Activated CD4-positive, alpha-beta T cell treated with anti-CD3 and anti-CD28 coated beads, Interleukin-2, amount 10 ng/mL, durations not matched to agents 7 days and 5 days (primary cell): ENCODE measurements around the gene RASA3. TPM values are rescaled to one million over a fixed set of nuclear protein-coding genes. Genes with fewer than 3 reads are reported as not detected.
"Not testable (repeated sequence)": the region's sequence is repeated elsewhere in the genome, so short reads cannot be mapped to it uniquely, and the experiment has no call there.

Source experiments
- CTCF ChIA-PET: fragments of 350-600 bp; sonication (Branson Sonifier 250); formaldehyde crosslinking; loops from one replicate; lab custom pipeline; 2021; ENCODE audit warnings: antibody characterized with exemption; lab: Charles Lee
- POLR2A ChIA-PET: fragments of 350-600 bp; sonication (Branson Sonifier 250); formaldehyde crosslinking; loops from one replicate; lab custom pipeline; 2021; ENCODE audit warnings: antibody characterized with exemption; lab: Charles Lee
- DNase-seq: peaks from one replicate; pipeline ENCODE4 v3.0.0-alpha.2; 2020
- H3K27ac Mint-ChIP-seq: one replicate; pipeline ENCODE4 v1.8.0; 2021; ENCODE audit warnings: mild to moderate bottlenecking, moderate library complexity, mixed read lengths
- H3K27me3 Mint-ChIP-seq: one replicate; pipeline ENCODE4 v1.8.0; 2021; ENCODE audit warnings: mixed read lengths
- H3K36me3 Mint-ChIP-seq: one replicate; pipeline ENCODE4 v1.8.0; 2021; ENCODE audit warnings: low read depth, mixed read lengths
- H3K4me1 Mint-ChIP-seq: one replicate; pipeline ENCODE4 v1.8.0; 2021; ENCODE audit warnings: mixed read lengths
- H3K4me3 Mint-ChIP-seq: one replicate; pipeline ENCODE4 v1.8.0; 2021; ENCODE audit warnings: mild to moderate bottlenecking, moderate library complexity, mixed read lengths
- H3K9me3 Mint-ChIP-seq: one replicate; pipeline ENCODE4 v1.8.0; 2021; ENCODE audit warnings: mixed read lengths
- total RNA-seq, 2 experiments: library from RNA; stranded (reverse); gene quantifications; one replicate each; pipeline ENCODE4 v1.2.3, GENCODE V29; 2021

RASA3 gene
- total RNA-seq, 2 experiments from 2014 or later: 114 to 115 TPM

DNA sequence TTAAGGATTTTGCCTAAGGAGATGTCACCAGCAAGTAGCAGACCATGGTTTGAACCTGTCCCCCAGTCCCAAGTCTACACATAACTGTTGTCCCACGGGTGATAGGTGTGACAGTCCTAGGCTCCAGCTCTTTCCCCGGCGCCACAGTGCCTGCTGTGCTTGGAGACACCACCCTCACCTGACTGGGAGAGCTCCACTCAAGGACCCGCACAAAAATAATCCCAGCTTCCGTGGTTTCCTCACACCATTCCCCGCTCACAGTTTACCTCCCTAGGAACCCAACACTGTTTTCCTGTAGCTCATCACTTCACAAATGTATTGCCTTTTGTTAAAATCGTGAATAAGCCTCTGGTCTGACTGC, 19.8 kb upstream of the RASA3 start:
- peaks cover 37% of the 10 kb centered on the region for H3K36me3 Mint-ChIP-seq

GRCh38 chr13:114151565-114152284, 19.3 kb upstream of the RASA3 start:
- Mint-ChIP-seq H3K27me3 (no peaks in the 10 kb centered on the region), H3K27ac (peak overlapping the region; percentile 97), H3K4me3 (peak overlapping the region; percentile 61), H3K36me3 (peaks cover 39% of the 10 kb centered on the region), H3K4me1 (peaks cover 79% of the 10 kb centered on the region), H3K9me3 (peaks cover 8% of the 10 kb centered on the region)
- ChIA-PET CTCF (interaction anchor here (2.3 kb wide), 1 partner anchor 10 kb away, joined by 5 read pairs; no protein-coding TSS in a partner anchor), POLR2A (no interaction called here)
- peak; percentile 47 for DNase-seq

More for the DNA sequence above, 19.8 kb upstream of the RASA3 start:
- H3K27ac Mint-ChIP-seq: peak overlapping the region; percentile 97
- no peaks in the 10 kb centered on the region for H3K27me3 Mint-ChIP-seq
- CTCF ChIA-PET: no interaction called here
- H3K9me3 Mint-ChIP-seq: peaks cover 8% of the 10 kb centered on the region
- no peak overlapping the region for H3K4me3 Mint-ChIP-seq
- POLR2A ChIA-PET: no interaction called here
- H3K4me1 Mint-ChIP-seq: peaks cover 78% of the 10 kb centered on the region
- DNase-seq: no peak

GRCh38 chr13:114151031-114151430, 18.6 kb upstream of the RASA3 start:
- H3K4me1 Mint-ChIP-seq: peaks cover 81% of the 10 kb centered on the region
- H3K27ac Mint-ChIP-seq: peak overlapping the region; percentile 97
- H3K27me3 Mint-ChIP-seq: no peaks in the 10 kb centered on the region
- ChIA-PET CTCF (interaction anchor here (2.3 kb wide), 1 partner anchor 11 kb away, joined by 5 read pairs; no protein-coding TSS in a partner anchor), POLR2A (no interaction called here)
- peaks cover 8% of the 10 kb centered on the region for H3K9me3 Mint-ChIP-seq
- H3K36me3 Mint-ChIP-seq: peaks cover 41% of the 10 kb centered on the region
- H3K4me3 Mint-ChIP-seq: peak overlapping the region; percentile 61
- DNase-seq: no peak

DNA sequence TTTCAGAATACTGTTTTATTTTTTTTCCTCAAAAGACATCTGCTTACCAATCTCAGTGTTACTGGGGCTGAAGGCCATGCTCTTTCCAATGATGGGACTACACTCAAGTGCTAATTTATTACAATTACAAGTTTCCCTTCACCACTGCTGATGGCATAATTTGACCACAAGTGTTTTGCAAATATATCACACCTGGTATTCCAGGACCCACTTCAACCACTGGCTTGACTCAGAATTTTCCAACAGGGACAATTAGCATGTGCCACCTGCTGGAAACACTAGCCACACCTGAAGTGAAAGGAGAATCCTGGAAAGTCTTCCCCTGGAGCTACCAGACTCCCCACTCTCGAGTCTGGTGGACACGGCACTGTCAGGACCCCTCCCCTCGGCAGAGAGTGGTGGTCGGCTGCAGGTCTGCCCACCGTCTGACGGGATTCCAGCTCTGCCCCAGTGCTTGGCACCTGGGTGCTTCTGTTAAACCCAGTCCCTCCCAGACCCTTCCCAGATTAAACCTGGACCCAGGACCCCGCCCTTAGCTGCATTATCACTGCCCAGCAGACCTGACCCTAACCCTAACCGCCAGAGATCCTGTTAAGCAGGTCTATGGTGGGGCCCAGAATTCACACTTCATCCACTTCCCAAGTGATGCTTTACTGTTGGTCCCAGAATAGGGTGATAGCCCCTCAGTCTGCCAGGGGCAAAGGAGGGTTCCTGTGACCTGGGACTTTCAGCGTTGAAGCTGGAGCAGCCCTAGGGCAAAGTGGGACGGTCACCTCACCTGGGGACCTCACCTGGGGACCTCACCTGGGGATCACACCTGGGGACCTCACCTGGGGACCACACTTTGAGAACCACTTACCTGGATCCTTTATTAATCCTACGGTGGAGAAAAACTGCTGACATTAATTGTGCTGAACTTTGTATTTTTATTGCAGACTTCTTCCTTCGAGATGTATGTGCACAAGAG, 17.6 kb upstream of the RASA3 start:
- peak overlapping the region; percentile 97 for H3K27ac Mint-ChIP-seq
- no peak for DNase-seq
- H3K4me1 Mint-ChIP-seq: peaks cover 91% of the 10 kb centered on the region
- peaks cover 8% of the 10 kb centered on the region for H3K9me3 Mint-ChIP-seq
- H3K27me3 Mint-ChIP-seq: no peaks in the 10 kb centered on the region
- peaks cover 48% of the 10 kb centered on the region for H3K36me3 Mint-ChIP-seq
- ChIA-PET POLR2A (no interaction called here), CTCF (interaction anchor here (2.3 kb wide), 1 partner anchor 11 kb away, joined by 5 read pairs; no protein-coding TSS in a partner anchor)
- H3K4me3 Mint-ChIP-seq: peak overlapping the region; percentile 61

DNA sequence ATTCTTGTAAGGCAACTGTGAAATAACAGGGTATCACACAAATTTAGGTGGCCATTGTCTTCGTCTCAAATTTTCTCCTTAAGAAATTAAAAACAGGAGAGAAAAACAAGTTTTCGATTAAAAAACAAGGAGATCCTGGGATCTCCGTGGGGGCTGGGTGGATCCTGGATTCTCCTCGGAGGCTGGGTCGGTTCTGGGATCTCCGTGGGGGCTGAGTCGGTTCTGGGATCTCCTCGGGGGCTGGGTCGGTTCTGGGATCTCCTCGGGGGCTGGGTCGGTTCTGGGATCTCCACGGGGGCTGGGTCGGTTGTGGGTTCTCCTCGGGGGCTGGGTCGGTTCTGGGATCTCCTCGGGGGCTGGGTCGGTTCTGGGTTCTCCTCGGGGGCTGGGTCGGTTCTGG, 16.5 kb upstream of the RASA3 start:
- Mint-ChIP-seq H3K36me3 (peaks cover 45% of the 10 kb centered on the region), H3K4me3 (peak overlapping the region; percentile 56), H3K4me1 (peaks cover 90% of the 10 kb centered on the region), H3K27ac (peak overlapping the region; percentile 97)
- DNase-seq, H3K27me3 Mint-ChIP-seq, POLR2A ChIA-PET, H3K9me3 Mint-ChIP-seq: not testable (repeated sequence)
- CTCF ChIA-PET: interaction anchor here (1.0 to 1.5 kb wide), 6 partner anchors 12 to 77 kb away, joined by 3 to 6 read pairs (median 4); no protein-coding TSS in a partner anchor

DNA sequence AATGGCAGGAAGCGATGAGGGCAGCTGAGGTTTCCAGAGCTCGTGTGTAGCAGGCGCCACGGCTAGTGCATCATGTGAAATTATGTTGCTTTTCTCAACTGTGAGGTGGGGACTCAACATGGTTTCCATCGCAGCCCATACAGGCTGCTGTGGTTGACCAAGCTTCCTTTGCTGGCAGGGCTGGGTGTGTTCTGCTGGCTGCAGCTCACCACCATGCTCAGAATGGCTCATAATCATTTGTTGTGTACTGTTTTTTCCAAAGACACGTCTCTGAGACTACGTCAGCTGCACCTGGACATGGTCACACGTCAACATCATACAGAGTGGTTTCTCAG, 16.1 kb upstream of the RASA3 start:
- Mint-ChIP-seq H3K4me1 (peaks cover 86% of the 10 kb centered on the region), H3K27ac (peak overlapping the region; percentile 97), H3K9me3 (peaks cover 1% of the 10 kb centered on the region), H3K27me3 (no peaks in the 10 kb centered on the region), H3K36me3 (peaks cover 41% of the 10 kb centered on the region), H3K4me3 (peak overlapping the region; percentile 56)
- DNase-seq: peak; percentile 94
- ChIA-PET CTCF (interaction anchor here (0.7 to 1.5 kb wide), 14 partner anchors 10 to 119 kb away, joined by 3 to 6 read pairs (median 3); no protein-coding TSS in a partner anchor), POLR2A (interaction anchor here (1.1 kb wide), 1 partner anchor 17 kb away, joined by 3 read pairs; no protein-coding TSS in a partner anchor)

DNA sequence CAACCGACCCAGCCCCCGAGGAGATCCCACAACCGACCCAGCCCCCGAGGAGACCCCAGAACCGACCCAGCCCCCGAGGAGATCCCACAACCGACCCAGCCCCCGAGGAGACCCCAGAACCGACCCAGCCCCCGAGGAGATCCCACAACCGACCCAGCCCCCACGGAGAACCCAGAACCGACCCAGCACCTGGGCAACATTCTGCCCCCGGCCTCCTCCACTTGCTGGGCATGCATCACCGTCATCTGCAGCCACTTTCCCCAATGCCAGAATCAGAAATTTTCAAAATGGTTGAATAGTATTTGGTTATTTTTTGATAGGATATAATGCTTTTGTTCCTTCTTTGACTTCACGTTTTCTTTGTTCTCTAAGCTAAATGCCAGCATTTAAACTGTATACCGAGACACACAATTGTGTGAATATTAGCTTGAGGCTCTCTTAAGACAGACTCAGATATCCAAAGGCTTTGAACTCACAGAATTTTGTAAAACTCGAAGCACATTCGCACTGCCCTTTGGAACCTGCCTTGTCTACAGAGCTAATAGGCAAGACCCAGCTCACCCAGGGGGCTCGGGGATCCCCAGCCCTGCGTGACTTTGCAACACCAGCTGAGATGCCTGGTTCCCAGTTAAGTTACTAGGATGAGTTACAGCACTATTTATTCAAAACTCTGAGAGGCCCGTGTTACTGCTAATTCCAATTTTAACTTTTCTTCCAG, 15.5 kb upstream of the RASA3 start:
- Mint-ChIP-seq H3K27ac (peak overlapping the region; percentile 97), H3K4me1 (peaks cover 81% of the 10 kb centered on the region), H3K27me3 (no peaks in the 10 kb centered on the region), H3K4me3 (peak overlapping the region; percentile 56), H3K36me3 (peaks cover 38% of the 10 kb centered on the region), H3K9me3 (no peaks in the 10 kb centered on the region)
- ChIA-PET CTCF (interaction anchor here (0.7 to 1.5 kb wide), 14 partner anchors 10 to 119 kb away, joined by 3 to 6 read pairs (median 3); no protein-coding TSS in a partner anchor), POLR2A (interaction anchor here (1.1 kb wide), 1 partner anchor 17 kb away, joined by 3 read pairs; no protein-coding TSS in a partner anchor)
- no peak for DNase-seq

GRCh38 chr13:114146629-114147028, 14.2 kb upstream of the RASA3 start:
- H3K36me3 Mint-ChIP-seq: peaks cover 38% of the 10 kb centered on the region
- POLR2A ChIA-PET: interaction anchor here (0.6 kb wide), 1 partner anchor 36 kb away, joined by 7 read pairs; no protein-coding TSS in a partner anchor
- no peak overlapping the region for H3K27ac Mint-ChIP-seq
- peaks cover 68% of the 10 kb centered on the region for H3K4me1 Mint-ChIP-seq
- H3K4me3 Mint-ChIP-seq: peak overlapping the region; percentile 17
- H3K27me3 Mint-ChIP-seq: no peaks in the 10 kb centered on the region
- no peaks in the 10 kb centered on the region for H3K9me3 Mint-ChIP-seq
- CTCF ChIA-PET: interaction anchor here (1.0 kb wide), 1 partner anchor 15 kb away, joined by 3 read pairs; no protein-coding TSS in a partner anchor
- DNase-seq: no peak

DNA sequence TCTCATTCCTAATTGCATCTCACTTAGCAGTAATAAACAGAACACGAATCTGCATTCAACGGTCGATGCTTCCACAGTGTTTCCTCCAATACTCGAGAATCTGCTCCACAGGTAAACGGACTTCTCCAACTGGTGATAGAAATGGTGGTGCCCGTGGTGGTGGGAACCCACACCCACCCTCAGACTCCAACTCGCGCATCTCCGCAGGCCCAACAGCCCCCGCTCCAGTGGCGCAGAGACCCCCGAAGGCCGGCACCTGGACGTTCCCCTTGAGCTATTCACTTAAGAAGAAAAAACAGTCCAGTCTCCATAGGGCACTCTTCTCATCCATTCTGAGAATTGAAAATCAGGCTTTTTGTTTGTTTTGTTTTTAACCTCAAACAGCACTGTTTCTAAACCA, 13.8 kb upstream of the RASA3 start:
- peaks cover 33% of the 10 kb centered on the region for H3K36me3 Mint-ChIP-seq
- no peak for DNase-seq
- peaks cover 63% of the 10 kb centered on the region for H3K4me1 Mint-ChIP-seq
- H3K27me3 Mint-ChIP-seq: no peaks in the 10 kb centered on the region
- H3K4me3 Mint-ChIP-seq: peak overlapping the region; percentile 17
- H3K27ac Mint-ChIP-seq: no peak overlapping the region
- H3K9me3 Mint-ChIP-seq: no peaks in the 10 kb centered on the region
- POLR2A ChIA-PET: no interaction called here
- CTCF ChIA-PET: interaction anchor here (1.0 kb wide), 1 partner anchor 15 kb away, joined by 3 read pairs; no protein-coding TSS in a partner anchor

DNA sequence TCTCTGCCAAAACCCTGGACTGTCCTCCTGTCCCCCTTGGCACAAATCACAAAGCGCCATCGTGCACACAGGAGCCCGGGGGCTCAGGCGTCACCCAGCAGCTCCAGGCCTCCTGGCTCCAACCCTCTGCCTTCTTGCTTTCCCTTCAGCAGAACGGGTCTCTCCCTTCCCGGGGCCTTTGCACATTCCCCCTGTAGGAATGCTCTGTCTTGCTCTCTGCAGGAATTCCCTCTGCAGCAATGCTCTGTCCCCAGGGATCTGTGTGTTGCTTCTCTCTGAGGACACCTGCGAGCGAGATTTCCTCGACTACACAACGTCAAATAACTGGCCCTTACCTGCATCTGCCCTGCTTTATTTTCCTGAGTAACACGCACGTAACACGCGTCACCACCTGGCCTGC, 13.3 kb upstream of the RASA3 start:
- POLR2A ChIA-PET: no interaction called here

DNA sequence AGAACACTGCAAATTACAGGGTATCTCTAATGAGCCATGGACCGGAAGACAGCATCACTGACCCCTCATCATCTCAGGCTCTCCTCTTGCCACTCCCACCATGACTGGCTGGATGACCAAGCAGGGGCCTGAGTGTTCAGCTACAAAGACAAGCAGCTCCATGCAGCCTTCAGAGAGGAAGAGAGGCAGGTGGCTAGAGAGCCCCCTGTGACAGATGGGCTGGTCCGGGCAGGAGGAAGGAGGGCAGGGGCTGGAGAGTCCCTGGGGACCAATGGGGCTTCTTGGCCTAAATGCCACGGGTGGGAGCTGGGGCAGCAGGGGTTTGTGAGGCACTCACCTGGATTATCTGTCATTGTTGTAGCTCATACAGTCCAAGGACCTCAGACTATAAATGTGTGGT, 12.8 kb upstream of the RASA3 start:
- no peak overlapping the region for H3K27ac Mint-ChIP-seq
- CTCF ChIA-PET: interaction anchor here (1.5 to 1.8 kb wide), 2 partner anchors 16 to 17 kb away, joined by 5 read pairs; no protein-coding TSS in a partner anchor
- H3K4me1 Mint-ChIP-seq: peaks cover 54% of the 10 kb centered on the region

More for the DNA sequence above, 13.3 kb upstream of the RASA3 start:
- Mint-ChIP-seq H3K27me3 (no peaks in the 10 kb centered on the region), H3K9me3 (no peaks in the 10 kb centered on the region), H3K4me1 (peaks cover 58% of the 10 kb centered on the region), H3K4me3 (no peak overlapping the region), H3K36me3 (peaks cover 30% of the 10 kb centered on the region), H3K27ac (no peak overlapping the region)
- CTCF ChIA-PET: interaction anchor here (1.0 to 1.8 kb wide), 3 partner anchors 15 to 18 kb away, joined by 3 to 5 read pairs (median 5); no protein-coding TSS in a partner anchor
- no peak for DNase-seq

More for the DNA sequence above, 12.8 kb upstream of the RASA3 start:
- no peak overlapping the region for H3K4me3 Mint-ChIP-seq
- peaks cover 28% of the 10 kb centered on the region for H3K36me3 Mint-ChIP-seq
- H3K9me3 Mint-ChIP-seq: no peaks in the 10 kb centered on the region
- no peaks in the 10 kb centered on the region for H3K27me3 Mint-ChIP-seq
- no peak for DNase-seq
- POLR2A ChIA-PET: no interaction called here
